ENCODE results near the gene DRC1.

GRCh38 chr2:26483027-26483326 lies 81.3 kb downstream of the DRC1 start:
- TF ChIP-seq POLR2A (IDR thresholded peaks at IDR 0.05; ENCODE audit: borderline replicate concordance, extremely low read depth, insufficient read depth, insufficient read length), result no peak
- no peak for TF ChIP-seq RAD21 (IDR thresholded peaks at IDR 0.05; ENCODE audit: low read depth)
- no peak for TF ChIP-seq CTCF (IDR thresholded peaks at IDR 0.05 in 2 of 3, conservative IDR thresholded peaks at IDR 0.05 in 1 of 3; ENCODE audit: borderline replicate concordance in 1 of 3, insufficient read depth in 1 of 3, low read depth in 2 of 3, low read length in 2 of 3)
- TF ChIP-seq POLR2AphosphoS5 (IDR thresholded peaks at IDR 0.05; ENCODE audit: low read depth, low read length), result no peak
- no peak for TF ChIP-seq ATF3 (IDR thresholded peaks at IDR 0.05)
- TF ChIP-seq ZBTB33 (IDR thresholded peaks at IDR 0.05; ENCODE audit: extremely low read depth, insufficient replicate concordance, low read length), result no peak
- TF ChIP-seq EZH2 (IDR thresholded peaks at IDR 0.05), result no peak
- TF ChIP-seq JUND (IDR thresholded peaks at IDR 0.05), result no peak
- TF ChIP-seq EZH2phosphoT487 (IDR thresholded peaks at IDR 0.05; ENCODE audit: borderline replicate concordance), result no peak
